Keratinocyte (primary cell): ENCODE results near the gene ZER1. TPM values are rescaled to one million over a fixed set of nuclear protein-coding genes. Genes with fewer than 3 reads are reported as not detected.

Experiments
- DNase-seq: peaks from one replicate; pipeline ENCODE4 v3.0.0-alpha.2; 2011; ENCODE audit warnings: low read depth, missing footprints, low spot score
- FAIRE-seq: peaks from 2 replicates; lab custom pipeline; 2011; peaks lifted over from hg19 to GRCh38; lab: Jason Lieb, UNC
- H2AFZ ChIP-seq: 2 replicates; pipeline ENCODE4 v1.6.0; 2012; ENCODE audit warnings: low read length, control low read depth, inconsistent platforms; ENCODE audit not compliant: control insufficient read depth
- H3K27ac ChIP-seq: 2 replicates; pipeline ENCODE4 v1.5.1; 2011; ENCODE audit warnings: low read length; ENCODE audit not compliant: control insufficient read depth, insufficient read depth
- H3K27me3 ChIP-seq: 3 replicates; pipeline ENCODE4 v1.6.0; 2011; ENCODE audit warnings: low read length; ENCODE audit not compliant: control insufficient read depth, insufficient read depth; ENCODE audit errors: extremely low read depth
- H3K36me3 ChIP-seq, 2 experiments: 2 replicates in 1 of 2; 3 replicates in 1 of 2; pipeline ENCODE4 v1.5.1; 2011; ENCODE audit warnings: low read length in 2 of 2, mild to moderate bottlenecking in 1 of 2; ENCODE audit not compliant: control insufficient read depth in 2 of 2, insufficient read depth in 2 of 2; ENCODE audit errors: extremely low read depth in 1 of 2
- H3K4me1 ChIP-seq: 3 replicates; pipeline ENCODE4 v1.5.1; 2011; ENCODE audit warnings: low read length; ENCODE audit not compliant: control insufficient read depth, insufficient read depth; ENCODE audit errors: extremely low read depth
- H3K4me2 ChIP-seq: 3 replicates; pipeline ENCODE4 v1.6.0; 2011; ENCODE audit warnings: low read depth, low read length; ENCODE audit not compliant: control insufficient read depth, insufficient read depth; ENCODE audit errors: extremely low read depth
- H3K4me3 ChIP-seq, 3 experiments: fragments of 200-600 bp in 1 of 3; sonication (generic) in 1 of 3; 2 replicates in 2 of 3; 3 replicates in 1 of 3; pipeline ENCODE4 v1.5.1; 2011 to 2016; ENCODE audit warnings: low read length in 3 of 3, mild to moderate bottlenecking in 3 of 3, control low read depth in 2 of 3, inconsistent platforms in 1 of 3, low read depth in 1 of 3, mixed read lengths in 1 of 3, mixed run types in 1 of 3, moderate library complexity in 1 of 3; ENCODE audit not compliant: control insufficient read depth in 2 of 3, insufficient read depth in 2 of 3; ENCODE audit errors: extremely low read depth in 1 of 3
- H3K79me2 ChIP-seq: 2 replicates; pipeline ENCODE4 v1.6.0; 2012; ENCODE audit warnings: low read length; ENCODE audit not compliant: control insufficient read depth, insufficient read depth
- H3K9ac ChIP-seq: 3 replicates; pipeline ENCODE4 v1.6.0; 2011; ENCODE audit warnings: low read length; ENCODE audit not compliant: control insufficient read depth, insufficient read depth; ENCODE audit errors: extremely low read depth
- H3K9me1 ChIP-seq: 3 replicates; pipeline ENCODE4 v1.6.0; 2011; ENCODE audit warnings: low read length; ENCODE audit not compliant: control insufficient read depth, insufficient read depth; ENCODE audit errors: extremely low read depth
- H3K9me3 ChIP-seq: 2 replicates; pipeline ENCODE4 v1.5.1; 2012; ENCODE audit warnings: low read depth, low read length; ENCODE audit not compliant: control insufficient read depth
- H4K20me1 ChIP-seq: 3 replicates; pipeline ENCODE4 v1.6.0; 2011; ENCODE audit warnings: low read length; ENCODE audit not compliant: control insufficient read depth, insufficient read depth; ENCODE audit errors: extremely low read depth
- CTCF ChIP-seq, 3 experiments: IDR thresholded peaks in 1 of 3; conservative IDR thresholded peaks in 1 of 3; optimal IDR thresholded peaks in 1 of 3; 2 replicates in 2 of 3; 3 replicates in 1 of 3; pipeline versions ENCODE3 to v1.5.1; 2011; ENCODE audit warnings: low read length in 3 of 3, mild to moderate bottlenecking in 3 of 3, moderate library complexity in 2 of 3, control low read depth in 1 of 3, inconsistent platforms in 1 of 3; ENCODE audit not compliant: insufficient read depth in 2 of 3; ENCODE audit errors: extremely low read depth in 1 of 3
- EZH2 ChIP-seq: IDR thresholded peaks from one replicate; pipeline ENCODE4 v1.6.1; 2012; ENCODE audit warnings: inconsistent platforms, mild to moderate bottlenecking, low read length, moderate library complexity
- dilution Hi-C: fragments of 300-500 bp; cut with MboI; formaldehyde crosslinking; loops from one replicate; pipeline ENCODE4 v1.7.0; 2020; ENCODE audit warnings: low sequenced_read_pairs; ENCODE audit not compliant: extremely low pct_ligation_motif_present
- polyA plus RNA-seq, 5 experiments: library from polyadenylated mRNA; depleted of rRNA in 3 of 5; stranded (reverse) in 3 of 5; stranded (forward) in 1 of 5; unstranded in 1 of 5; fragments of >200 nt; gene quantifications; 1 replicate in 1 of 5; 2 replicates in 3 of 5; 3 replicates in 1 of 5; pipeline versions ENCODE4 v1.2.1 to v1.2.3, GENCODE V29; 2011 to 2012; ENCODE audit warnings: missing spikeins in 2 of 5, low read depth in 1 of 5, low replicate concordance in 1 of 5

ZER1 gene
- polyA plus RNA-seq, 1 donor (not counting 4 experiments of a cell fraction or from before 2014, with no cell fraction given): 14.9 TPM

GRCh38 chr9:128685636-128686489 lies 85.9 kb downstream of the ZER1 start:
- Histone ChIP-seq H3K4me3 (peak overlapping the region; percentile 54 to 98 (median 78)), H2AFZ (no peak overlapping the region), H3K36me3 (peaks cover 1 to 15% of the 10 kb centered on the region in 2 experiments), H3K79me2 (peaks cover 59% of the 10 kb centered on the region), H3K27ac (peak overlapping the region; percentile 99), H3K4me1 (peaks cover 32% of the 10 kb centered on the region), H3K27me3 (no peaks in the 10 kb centered on the region), H3K9ac (peak overlapping the region; percentile 99), H4K20me1 (peaks cover 4% of the 10 kb centered on the region), H3K9me1 (no peaks in the 10 kb centered on the region), H3K9me3 (no peaks in the 10 kb centered on the region), H3K4me2 (peak overlapping the region; percentile 85)
- FAIRE-seq (no peak), DNase-seq (no peak)
- TF ChIP-seq CTCF (optimal IDR thresholded peaks at IDR 0.05 in 1 of 3, IDR thresholded peaks at IDR 0.05 in 1 of 3, conservative IDR thresholded peaks at IDR 0.05 in 1 of 3; ENCODE audit: extremely low read depth in 1 of 3, insufficient read depth in 2 of 3, low read length in 3 of 3) (no peak), EZH2 (no peak)
- dilution Hi-C loops: no loop called here

GRCh38 chr9:128684325-128685199 lies 87.2 kb downstream of the ZER1 start:
- peak; percentile 93 for DNase-seq
- H3K79me2 ChIP-seq: peaks cover 49% of the 10 kb centered on the region
- TF ChIP-seq EZH2: no peak
- no peaks in the 10 kb centered on the region for H3K27me3 ChIP-seq
- no peaks in the 10 kb centered on the region for H3K9me1 ChIP-seq
- peak overlapping the region; percentile 99 for H3K9ac ChIP-seq
- H2AFZ ChIP-seq: peak overlapping the region; percentile 61
- H3K4me1 ChIP-seq: peaks cover 32% of the 10 kb centered on the region
- H3K27ac ChIP-seq: peak overlapping the region; percentile 99
- peak; percentile 81 for FAIRE-seq
- no peaks in the 10 kb centered on the region for H3K9me3 ChIP-seq
- dilution Hi-C loops: no loop called here
- peaks cover 1 to 11% of the 10 kb centered on the region in 2 experiments for H3K36me3 ChIP-seq
- no peaks in the 10 kb centered on the region for H4K20me1 ChIP-seq
- peak overlapping the region; percentile 64 to 98 (median 78) for H3K4me3 ChIP-seq
- H3K4me2 ChIP-seq: peak overlapping the region; percentile 85
